Measurements from ENCODE around the gene FAM193A. TPM values are rescaled to one million over a fixed set of nuclear protein-coding genes. Genes with fewer than 3 reads are reported as not detected.
"Not testable (repeated sequence)": the region's sequence is repeated elsewhere in the genome, so short reads cannot be mapped to it uniquely, and the experiment has no call there.

FAM193A gene
- total RNA-seq, 2 experiments from 2014 or later = 20.1 to 20.4 TPM

- peaks cover 54% of the 10 kb centered on the region for H3K4me1 Mint-ChIP-seq (ENCODE audit: low read depth)
- intact Hi-C loops (cut with micrococcal nuclease) = no loop called here
- CTCF ChIA-PET = no interaction called here
- H3K27me3 Mint-ChIP-seq (ENCODE audit: low read depth) = no peaks in the 10 kb centered on the region
- no peak overlapping the region for H3K4me3 Mint-ChIP-seq
- no peak for DNase-seq
- H3K36me3 Mint-ChIP-seq (ENCODE audit: low read depth) = peaks cover 2% of the 10 kb centered on the region
- H3K9me3 Mint-ChIP-seq = no peaks in the 10 kb centered on the region
- H3K27ac Mint-ChIP-seq = no peak overlapping the region
Measured at GRCh38 chr4:2587213-2587823, 50.9 kb downstream of the FAM193A start.

GRCh38 chr4:2588259-2588658 is 51.8 kb downstream of the FAM193A start:
- CTCF ChIA-PET = no interaction called here
- DNase-seq = no peak
- no peaks in the 10 kb centered on the region for H3K27me3 Mint-ChIP-seq (ENCODE audit: low read depth)
- no peak overlapping the region for H3K4me3 Mint-ChIP-seq
- H3K9me3 Mint-ChIP-seq = no peaks in the 10 kb centered on the region
- no peak overlapping the region for H3K27ac Mint-ChIP-seq
- intact Hi-C loops (cut with micrococcal nuclease) = no loop called here
- peaks cover 53% of the 10 kb centered on the region for H3K4me1 Mint-ChIP-seq (ENCODE audit: low read depth)
- H3K36me3 Mint-ChIP-seq (ENCODE audit: low read depth) = peaks cover 2% of the 10 kb centered on the region

GRCh38 chr4:2591189-2591588 is 54.7 kb downstream of the FAM193A start:
- CTCF ChIA-PET = no interaction called here
- Mint-ChIP-seq H3K27me3 (ENCODE audit: low read depth) (no peaks in the 10 kb centered on the region), H3K27ac (no peak overlapping the region), H3K36me3 (ENCODE audit: low read depth) (no peaks in the 10 kb centered on the region), H3K4me3 (no peak overlapping the region), H3K4me1 (ENCODE audit: low read depth) (peaks cover 62% of the 10 kb centered on the region), H3K9me3 (no peaks in the 10 kb centered on the region)
- no peak for DNase-seq
- intact Hi-C loops (cut with micrococcal nuclease) = no loop called here

GRCh38 chr4:2592014-2592413 is 55.6 kb downstream of the FAM193A start:
- H3K9me3 Mint-ChIP-seq; DNase-seq; H3K27ac Mint-ChIP-seq; H3K27me3 Mint-ChIP-seq (ENCODE audit: low read depth); H3K36me3 Mint-ChIP-seq (ENCODE audit: low read depth); intact Hi-C loops (cut with micrococcal nuclease); H3K4me3 Mint-ChIP-seq: not testable (repeated sequence)
- H3K4me1 Mint-ChIP-seq (ENCODE audit: low read depth) = peaks cover 65% of the 10 kb centered on the region
- CTCF ChIA-PET = interaction anchor here (0.5 kb wide), 1 partner anchor 297 kb away, joined by 4 read pairs; no protein-coding TSS in a partner anchor

- no peaks in the 10 kb centered on the region for H3K27me3 Mint-ChIP-seq (ENCODE audit: low read depth)
- intact Hi-C loops (cut with micrococcal nuclease) = no loop called here
- no peak overlapping the region for H3K4me3 Mint-ChIP-seq
- CTCF ChIA-PET = interaction anchor here (0.5 to 0.7 kb wide), 3 partner anchors 23 to 297 kb away, joined by 3 to 4 read pairs (median 3); no protein-coding TSS in a partner anchor
- peaks cover 67% of the 10 kb centered on the region for H3K4me1 Mint-ChIP-seq (ENCODE audit: low read depth)
- no peaks in the 10 kb centered on the region for H3K9me3 Mint-ChIP-seq
- no peak overlapping the region for H3K27ac Mint-ChIP-seq
- H3K36me3 Mint-ChIP-seq (ENCODE audit: low read depth) = peaks cover 7% of the 10 kb centered on the region
- peak; percentile 12 for DNase-seq
Measured at GRCh38 chr4:2592572-2592971, 56.1 kb downstream of the FAM193A start.

- H3K36me3 Mint-ChIP-seq (ENCODE audit: low read depth) = peaks cover 9% of the 10 kb centered on the region
- H3K4me3 Mint-ChIP-seq = no peak overlapping the region
- intact Hi-C loops (cut with micrococcal nuclease) = no loop called here
- CTCF ChIA-PET = interaction anchor here (0.6 to 0.7 kb wide), 2 partner anchors 23 to 125 kb away, joined by 3 read pairs; no protein-coding TSS in a partner anchor
- H3K9me3 Mint-ChIP-seq = no peaks in the 10 kb centered on the region
- peaks cover 67% of the 10 kb centered on the region for H3K4me1 Mint-ChIP-seq (ENCODE audit: low read depth)
- no peak for DNase-seq
- H3K27me3 Mint-ChIP-seq (ENCODE audit: low read depth) = no peaks in the 10 kb centered on the region
- no peak overlapping the region for H3K27ac Mint-ChIP-seq
Measured at GRCh38 chr4:2593003-2593402, 56.6 kb downstream of the FAM193A start.

GRCh38 chr4:2595436-2595835 is 59.0 kb downstream of the FAM193A start:
- Mint-ChIP-seq H3K4me1 (ENCODE audit: low read depth) (peaks cover 72% of the 10 kb centered on the region), H3K36me3 (ENCODE audit: low read depth) (peaks cover 9% of the 10 kb centered on the region), H3K27me3 (ENCODE audit: low read depth) (no peaks in the 10 kb centered on the region), H3K9me3 (no peaks in the 10 kb centered on the region), H3K4me3 (no peak overlapping the region), H3K27ac (peak overlapping the region; percentile 1)
- CTCF ChIA-PET = no interaction called here
- DNase-seq = no peak
- intact Hi-C loops (cut with micrococcal nuclease) = no loop called here

GRCh38 chr4:2595952-2596552 is 59.6 kb downstream of the FAM193A start:
- Mint-ChIP-seq H3K27ac (no peak overlapping the region), H3K9me3 (no peaks in the 10 kb centered on the region), H3K36me3 (ENCODE audit: low read depth) (peaks cover 12% of the 10 kb centered on the region), H3K4me1 (ENCODE audit: low read depth) (peaks cover 69% of the 10 kb centered on the region), H3K27me3 (ENCODE audit: low read depth) (no peaks in the 10 kb centered on the region), H3K4me3 (no peak overlapping the region)
- intact Hi-C loops (cut with micrococcal nuclease) = no loop called here
- CTCF ChIA-PET = no interaction called here
- no peak for DNase-seq

GRCh38 chr4:2596611-2597010 is 60.2 kb downstream of the FAM193A start:
- Mint-ChIP-seq H3K27me3 (ENCODE audit: low read depth) (no peaks in the 10 kb centered on the region), H3K27ac (peak overlapping the region; percentile 18), H3K36me3 (ENCODE audit: low read depth) (peaks cover 12% of the 10 kb centered on the region), H3K4me3 (no peak overlapping the region), H3K9me3 (no peaks in the 10 kb centered on the region), H3K4me1 (ENCODE audit: low read depth) (peaks cover 65% of the 10 kb centered on the region)
- DNase-seq = no peak
- CTCF ChIA-PET = no interaction called here
- intact Hi-C loops (cut with micrococcal nuclease) = no loop called here

GRCh38 chr4:2598511-2599303 is 62.3 kb downstream of the FAM193A start:
- intact Hi-C loops (cut with micrococcal nuclease) = no loop called here
- Mint-ChIP-seq H3K9me3 (no peaks in the 10 kb centered on the region), H3K27me3 (ENCODE audit: low read depth) (no peaks in the 10 kb centered on the region), H3K4me3 (no peak overlapping the region), H3K27ac (peak overlapping the region; percentile 47), H3K4me1 (ENCODE audit: low read depth) (peaks cover 54% of the 10 kb centered on the region), H3K36me3 (ENCODE audit: low read depth) (peaks cover 12% of the 10 kb centered on the region)
- DNase-seq = peak; percentile 17
- CTCF ChIA-PET = interaction anchor here (1.0 kb wide), 1 partner anchor 32 kb away, joined by 3 read pairs; no protein-coding TSS in a partner anchor

GRCh38 chr4:2599304-2599654 is 62.8 kb downstream of the FAM193A start:
- CTCF ChIA-PET = interaction anchor here (1.0 kb wide), 1 partner anchor 31 kb away, joined by 3 read pairs; no protein-coding TSS in a partner anchor

GRCh38 chr4:2600878-2601277 is 64.4 kb downstream of the FAM193A start:
- no peak overlapping the region for H3K4me3 Mint-ChIP-seq
- peaks cover 51% of the 10 kb centered on the region for H3K4me1 Mint-ChIP-seq (ENCODE audit: low read depth)
- H3K36me3 Mint-ChIP-seq (ENCODE audit: low read depth) = peaks cover 15% of the 10 kb centered on the region
- intact Hi-C loops (cut with micrococcal nuclease) = no loop called here
- CTCF ChIA-PET = interaction anchor here (0.7 kb wide), 1 partner anchor 42 kb away, joined by 4 read pairs; no protein-coding TSS in a partner anchor
- DNase-seq = no peak
- no peaks in the 10 kb centered on the region for H3K27me3 Mint-ChIP-seq (ENCODE audit: low read depth)
- H3K9me3 Mint-ChIP-seq = no peaks in the 10 kb centered on the region
- H3K27ac Mint-ChIP-seq = no peak overlapping the region

More at GRCh38 chr4:2599304-2599654, 62.8 kb downstream of the FAM193A start:
- intact Hi-C loops (cut with micrococcal nuclease) = no loop called here
- no peak for DNase-seq
- peak overlapping the region; percentile 47 for H3K27ac Mint-ChIP-seq
- H3K4me3 Mint-ChIP-seq = no peak overlapping the region
- no peaks in the 10 kb centered on the region for H3K9me3 Mint-ChIP-seq
- H3K27me3 Mint-ChIP-seq (ENCODE audit: low read depth) = no peaks in the 10 kb centered on the region
- H3K4me1 Mint-ChIP-seq (ENCODE audit: low read depth) = peaks cover 51% of the 10 kb centered on the region
- H3K36me3 Mint-ChIP-seq (ENCODE audit: low read depth) = peaks cover 13% of the 10 kb centered on the region

Measured in activated naive CD4-positive, alpha-beta T cell treated with anti-CD3 and anti-CD28 coated beads for 36 hours (primary cell).